ENCODE data around the gene AVPR1B.
"Not testable (repeated sequence)": the region's sequence is repeated elsewhere in the genome, so short reads cannot be mapped to it uniquely, and the experiment has no call there.

DNA sequence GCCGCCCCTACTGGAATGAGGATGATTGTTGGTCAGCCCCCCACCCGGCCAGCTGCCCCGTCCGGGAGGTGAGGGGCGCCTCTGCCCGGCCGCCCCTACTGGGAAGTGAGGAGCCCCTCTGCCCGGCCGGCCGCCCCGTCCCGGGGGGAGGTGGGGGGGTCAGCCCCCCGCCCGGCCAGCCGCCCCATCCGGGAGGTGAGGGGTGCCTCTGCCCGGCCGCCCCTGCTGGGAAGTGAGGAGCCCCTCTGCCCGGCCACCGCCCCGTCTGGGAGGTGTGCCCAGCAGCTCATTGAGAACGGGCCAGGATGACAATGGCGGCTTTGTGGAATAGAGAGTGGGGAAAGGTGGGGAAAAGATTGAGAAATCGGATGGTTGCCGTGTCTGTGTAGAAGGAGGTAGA is 52.7 kb downstream of the AVPR1B start:
- TF ChIP-seq, protein P1, sequence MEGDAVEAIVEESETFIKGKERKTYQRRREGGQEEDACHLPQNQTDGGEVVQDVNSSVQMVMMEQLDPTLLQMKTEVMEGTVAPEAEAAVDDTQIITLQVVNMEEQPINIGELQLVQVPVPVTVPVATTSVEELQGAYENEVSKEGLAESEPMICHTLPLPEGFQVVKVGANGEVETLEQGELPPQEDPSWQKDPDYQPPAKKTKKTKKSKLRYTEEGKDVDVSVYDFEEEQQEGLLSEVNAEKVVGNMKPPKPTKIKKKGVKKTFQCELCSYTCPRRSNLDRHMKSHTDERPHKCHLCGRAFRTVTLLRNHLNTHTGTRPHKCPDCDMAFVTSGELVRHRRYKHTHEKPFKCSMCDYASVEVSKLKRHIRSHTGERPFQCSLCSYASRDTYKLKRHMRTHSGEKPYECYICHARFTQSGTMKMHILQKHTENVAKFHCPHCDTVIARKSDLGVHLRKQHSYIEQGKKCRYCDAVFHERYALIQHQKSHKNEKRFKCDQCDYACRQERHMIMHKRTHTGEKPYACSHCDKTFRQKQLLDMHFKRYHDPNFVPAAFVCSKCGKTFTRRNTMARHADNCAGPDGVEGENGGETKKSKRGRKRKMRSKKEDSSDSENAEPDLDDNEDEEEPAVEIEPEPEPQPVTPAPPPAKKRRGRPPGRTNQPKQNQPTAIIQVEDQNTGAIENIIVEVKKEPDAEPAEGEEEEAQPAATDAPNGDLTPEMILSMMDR (IDR thresholded peaks at IDR 0.05) = not testable (repeated sequence)
- not testable (repeated sequence) for TF ChIP-seq POLR2A (IDR thresholded peaks at IDR 0.05)

Measured in heart left ventricle (tissue), 13 donors.